GM10248 (cell line): ENCODE results near the gene ATF5.

ENCODE experiments used
- CTCF ChIA-PET: fragments of 300-600 bp; sonication (Branson Sonifier 250); formaldehyde crosslinking; extraction: SDS; loops from one replicate; lab custom pipeline; 2021; ENCODE audit warnings: antibody characterized with exemption; lab: Yijun Ruan, JAX
- POLR2A ChIA-PET: fragments of 350-650 bp; sonication (Branson Sonifier 250); formaldehyde crosslinking; extraction: SDS; loops from one replicate; lab custom pipeline; 2020; ENCODE audit warnings: antibody characterized with exemption; lab: Yijun Ruan, JAX
- DNase-seq: peaks from one replicate; pipeline ENCODE4 v3.0.0; 2012; ENCODE audit errors: extremely low spot score
- CTCF ChIP-seq: IDR thresholded peaks from 2 replicates; pipeline ENCODE4 v1.5.1; 2012; ENCODE audit warnings: mild to moderate bottlenecking, low read depth; ENCODE audit errors: extremely low read depth, missing control alignments, control extremely low read depth

The ATF5 gene

DNA sequence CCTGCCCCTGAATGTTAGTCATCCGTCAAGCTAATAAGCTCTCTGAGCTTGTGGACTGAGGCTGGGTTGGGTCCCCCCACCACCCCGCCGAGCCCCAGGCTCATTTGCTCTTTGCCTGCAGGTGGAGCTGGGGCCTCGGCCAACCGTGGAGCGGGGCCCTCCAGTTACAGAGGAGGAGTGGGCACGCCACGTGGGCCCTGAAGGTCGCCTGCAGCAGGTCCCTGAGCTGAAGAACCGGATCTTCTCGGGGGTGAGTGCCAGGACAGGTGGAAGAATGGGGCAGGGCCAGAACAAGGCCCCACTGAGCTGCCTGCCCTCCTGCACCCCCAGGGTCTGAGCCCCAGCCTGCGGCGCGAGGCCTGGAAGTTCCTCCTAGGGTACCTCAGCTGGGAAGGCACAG lies 46.4 kb upstream of the ATF5 start:
- CTCF ChIA-PET = interaction anchor here (0.9 to 1.0 kb wide), 2 partner anchors 11 to 13 kb away, joined by 3 read pairs; no protein-coding TSS in a partner anchor

DNA sequence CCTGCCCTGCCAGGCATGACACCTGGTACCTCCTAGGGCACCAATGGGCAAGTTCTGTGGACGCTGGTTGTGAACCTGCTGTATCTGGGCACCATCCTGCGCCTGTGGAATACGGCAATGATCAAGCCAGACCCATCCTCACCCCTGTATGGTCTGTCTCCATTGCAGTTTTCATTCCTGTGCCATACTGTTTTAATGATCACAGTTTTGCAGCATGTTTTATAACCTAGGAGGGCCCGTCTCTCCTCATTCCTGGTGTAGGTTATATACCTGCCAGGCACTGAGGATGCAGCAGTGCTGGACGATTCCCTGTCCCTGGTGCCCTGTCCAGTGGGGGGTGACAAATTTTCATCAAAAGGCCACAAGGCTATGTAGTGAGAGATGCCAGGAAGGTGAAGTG lies 45.9 kb upstream of the ATF5 start:
- ChIA-PET CTCF (interaction anchor here (1.0 kb wide), 1 partner anchor 11 kb away, joined by 3 read pairs; no protein-coding TSS in a partner anchor), POLR2A (no interaction called here)
- no peak for DNase-seq
- TF ChIP-seq CTCF = no peak

More for the DNA sequence above, 46.4 kb upstream of the ATF5 start:
- POLR2A ChIA-PET = no interaction called here
- no peak for DNase-seq
- TF ChIP-seq CTCF = no peak

DNA sequence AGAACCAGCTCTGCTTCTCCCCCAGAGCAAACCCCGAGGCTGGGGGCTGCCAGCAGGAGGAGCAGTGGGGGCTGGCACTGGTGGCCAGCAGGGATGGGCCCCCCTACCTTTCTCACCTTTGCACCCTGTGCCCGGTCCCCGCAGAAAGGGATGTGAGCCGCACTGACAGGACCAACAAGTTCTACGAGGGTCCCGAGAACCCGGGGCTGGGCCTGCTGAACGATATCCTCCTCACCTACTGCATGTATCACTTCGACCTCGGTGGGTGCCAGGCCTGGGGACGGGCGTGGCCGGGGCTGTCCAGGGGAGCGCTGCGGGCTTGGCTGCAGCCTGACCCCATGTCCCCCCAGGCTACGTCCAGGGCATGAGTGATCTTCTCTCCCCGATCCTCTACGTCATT lies 44.9 kb upstream of the ATF5 start:
- no peak for TF ChIP-seq CTCF
- ChIA-PET CTCF (interaction anchor here (1.9 kb wide), 1 partner anchor 10 kb away, joined by 5 read pairs; no protein-coding TSS in a partner anchor), POLR2A (interaction anchor here (0.5 kb wide), 1 partner anchor 11 kb away, joined by 3 read pairs; no protein-coding TSS in a partner anchor)
- DNase-seq = no peak

DNA sequence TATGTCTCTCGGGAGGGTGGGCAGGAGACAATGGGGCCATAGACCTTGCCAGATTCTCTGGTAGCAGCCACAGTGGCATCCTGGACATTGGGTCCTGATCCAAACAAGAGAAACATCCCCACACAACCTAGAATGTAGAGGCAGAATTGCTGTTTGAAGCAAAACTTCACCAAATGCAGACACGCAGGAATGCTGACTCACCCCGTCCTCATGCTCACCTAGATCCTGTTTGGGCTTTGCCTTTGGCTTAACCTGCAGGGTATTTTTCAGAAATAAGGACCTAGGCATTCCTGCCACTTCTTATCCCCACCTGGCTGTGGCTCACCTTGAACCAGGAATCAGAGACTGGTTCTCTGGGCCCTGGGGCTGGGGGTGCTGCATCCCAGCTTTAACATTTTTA lies 44.2 kb upstream of the ATF5 start:
- no peak for DNase-seq
- CTCF ChIA-PET = interaction anchor here (1.9 kb wide), 1 partner anchor 9 kb away, joined by 5 read pairs; no protein-coding TSS in a partner anchor
- TF ChIP-seq CTCF = no peak
- POLR2A ChIA-PET = no interaction called here

DNA sequence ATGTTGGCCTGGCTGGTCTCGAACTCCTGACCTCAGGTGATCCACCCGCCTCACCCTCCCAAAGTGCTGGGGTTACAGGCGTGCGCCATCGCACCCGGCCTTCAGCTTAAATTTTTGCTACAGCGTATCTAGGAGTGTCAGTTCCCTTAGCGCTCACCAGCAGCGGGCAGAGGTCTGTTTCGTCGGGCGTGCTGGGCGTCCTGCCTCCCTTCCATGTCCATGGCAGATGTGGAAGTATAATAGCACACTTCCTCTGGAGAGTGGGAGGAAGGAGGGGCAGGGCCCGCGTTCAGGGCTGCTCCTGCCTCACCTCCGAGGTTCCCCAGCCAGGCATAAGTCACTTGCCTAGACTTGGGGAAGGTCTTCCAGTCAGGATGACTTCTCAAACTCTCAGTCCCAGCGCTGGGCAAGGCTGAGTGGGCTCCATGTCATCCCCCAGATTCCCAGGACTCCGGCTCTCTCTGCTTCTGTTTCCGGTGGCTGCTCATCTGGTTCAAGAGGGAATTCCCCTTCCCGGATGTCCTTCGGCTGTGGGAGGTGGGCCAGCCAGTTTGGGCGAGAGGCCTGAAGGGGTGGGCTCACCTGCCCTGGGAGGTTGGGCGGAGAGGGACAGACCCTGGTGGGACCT lies 41.9 kb upstream of the ATF5 start:
- no peak for DNase-seq
- TF ChIP-seq CTCF = no peak
- ChIA-PET POLR2A (interaction anchor here (1.9 kb wide), 1 partner anchor 18 kb away, joined by 6 read pairs; no protein-coding TSS in a partner anchor), CTCF (no interaction called here)

DNA sequence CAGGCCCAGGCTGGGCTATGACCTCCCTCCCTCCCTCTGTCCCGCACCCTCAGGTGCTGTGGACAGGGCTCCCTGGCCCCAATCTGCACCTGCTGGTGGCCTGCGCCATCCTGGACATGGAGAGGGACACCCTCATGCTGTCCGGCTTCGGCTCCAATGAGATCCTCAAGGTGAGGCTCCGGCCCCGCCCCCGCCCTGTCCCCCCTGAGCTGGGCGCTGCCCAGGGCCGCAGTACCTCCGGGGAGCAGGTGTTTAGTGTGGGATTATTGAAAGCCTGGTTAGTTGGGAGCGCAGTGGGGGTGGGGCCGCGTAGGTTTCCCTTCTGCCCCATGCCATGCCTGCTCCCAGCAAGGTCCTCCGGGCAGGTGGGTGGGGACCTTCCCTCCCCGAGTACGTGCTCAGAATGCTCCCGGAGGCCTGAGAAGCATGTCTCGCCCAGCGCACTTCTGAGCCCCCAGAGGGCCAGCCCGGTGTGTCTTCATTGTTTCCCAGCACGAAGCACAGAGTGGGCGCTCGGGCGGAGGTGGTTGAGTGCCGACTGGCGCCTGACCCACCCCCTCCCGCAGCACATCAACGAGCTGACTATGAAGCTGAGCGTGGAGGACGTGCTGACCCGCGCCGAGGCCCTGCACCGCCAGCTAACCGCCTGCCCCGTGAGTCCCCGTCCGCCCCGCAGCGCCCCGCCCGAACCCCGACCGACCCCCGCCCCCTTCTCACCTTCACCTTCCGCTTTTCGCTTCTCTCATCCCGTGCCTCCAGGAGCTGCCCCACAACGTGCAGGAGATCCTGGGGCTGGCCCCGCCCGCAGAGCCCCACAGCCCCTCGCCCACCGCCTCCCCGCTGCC lies 41.1 kb upstream of the ATF5 start:
- POLR2A ChIA-PET = interaction anchor here (0.6 to 1.9 kb wide), 6 partner anchors 10 to 33 kb away, joined by 3 to 6 read pairs (median 3); partner anchors contain the start of gene AKT1S1
- TF ChIP-seq CTCF = no peak
- no peak for DNase-seq
- CTCF ChIA-PET = interaction anchor here (1.2 kb wide), 1 partner anchor 9 kb away, joined by 3 read pairs; the partner anchor contains the start of gene IL4I1
